Parathyroid adenoma (tissue), 2 donors: ENCODE data around the gene PIK3C2A.
A peak's percentile ranks its signal among the peaks of the same experiment; 100 is the strongest.

Experiments
- H2AFZ ChIP-seq: fragments of 300-600 bp; sonication (generic); one replicate; pipeline ENCODE4 v1.7.0; 2017; ENCODE audit warnings: antibody characterized with exemption, mild to moderate bottlenecking
- H3K27ac ChIP-seq: fragments of 300-600 bp; sonication (generic); one replicate; pipeline ENCODE4 v1.7.0; 2017
- H3K27me3 ChIP-seq: fragments of 300-600 bp; sonication (generic); one replicate; pipeline ENCODE4 v1.7.0; 2017; ENCODE audit warnings: low read length; ENCODE audit not compliant: control insufficient read depth, insufficient read depth
- H3K36me3 ChIP-seq: fragments of 300-600 bp; sonication (generic); one replicate; pipeline ENCODE4 v1.7.0; 2017; ENCODE audit warnings: low read length; ENCODE audit not compliant: control insufficient read depth, insufficient read depth
- H3K4me1 ChIP-seq: fragments of 300-600 bp; sonication (generic); one replicate; pipeline ENCODE4 v1.7.0; 2017; ENCODE audit warnings: control low read depth
- H3K4me2 ChIP-seq: fragments of 300-600 bp; sonication (generic); one replicate; pipeline ENCODE4 v1.7.0; 2017; ENCODE audit warnings: low read length
- H3K4me3 ChIP-seq: fragments of 300-600 bp; sonication (generic); one replicate; pipeline ENCODE4 v1.7.0; 2017; ENCODE audit warnings: low read depth, low read length
- H3K79me2 ChIP-seq: fragments of 300-600 bp; sonication (generic); one replicate; pipeline ENCODE4 v1.7.0; 2017; ENCODE audit warnings: control low read depth
- H3K9ac ChIP-seq: fragments of 300-600 bp; sonication (generic); one replicate; pipeline ENCODE4 v1.7.0; 2017; ENCODE audit warnings: mild to moderate bottlenecking
- H3K9me3 ChIP-seq: fragments of 300-600 bp; sonication (generic); one replicate; pipeline ENCODE4 v1.7.0; 2017; ENCODE audit warnings: low read length; ENCODE audit not compliant: control insufficient read depth
- TF ChIP-seq, protein P1 (sequence below): fragments of 300-600 bp; sonication (generic); IDR thresholded peaks from one replicate; pipeline ENCODE4 v1.7.0; 2017; ENCODE audit warnings: antibody characterized with exemption, mild to moderate bottlenecking
- donor health status: primary hyperparathyroidism.

The PIK3C2A gene

DNA sequence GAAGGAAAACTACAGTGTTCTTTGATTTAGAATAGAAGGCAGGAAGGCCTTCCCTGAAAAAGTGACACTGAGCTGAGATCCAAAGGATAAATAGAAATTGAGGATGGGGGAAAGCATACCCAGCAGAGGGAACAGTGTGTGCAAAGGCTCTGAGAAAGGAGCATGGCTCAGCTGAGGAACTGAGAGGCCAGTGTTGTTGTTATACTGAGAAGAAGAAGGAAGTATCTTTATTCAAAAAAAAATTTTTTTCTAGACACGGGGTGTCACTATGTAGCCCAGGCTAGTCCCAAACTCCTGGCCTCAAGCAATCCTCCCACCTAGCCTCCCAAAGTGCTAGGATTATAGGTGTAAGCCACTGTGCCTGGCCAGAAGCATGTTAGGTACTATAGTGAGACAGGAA is 3.5 kb upstream of the PIK3C2A start:
- Histone ChIP-seq H3K9me3 (no peaks in the 10 kb centered on the region), H3K36me3 (no peaks in the 10 kb centered on the region), H3K4me3 (no peak overlapping the region), H3K27me3 (no peaks in the 10 kb centered on the region), H3K4me1 (peaks cover 7% of the 10 kb centered on the region), H3K27ac (no peak overlapping the region), H3K79me2 (peaks cover 7% of the 10 kb centered on the region), H2AFZ (no peak overlapping the region), H3K9ac (no peak overlapping the region), H3K4me2 (no peak overlapping the region)
- TF ChIP-seq, protein P1, sequence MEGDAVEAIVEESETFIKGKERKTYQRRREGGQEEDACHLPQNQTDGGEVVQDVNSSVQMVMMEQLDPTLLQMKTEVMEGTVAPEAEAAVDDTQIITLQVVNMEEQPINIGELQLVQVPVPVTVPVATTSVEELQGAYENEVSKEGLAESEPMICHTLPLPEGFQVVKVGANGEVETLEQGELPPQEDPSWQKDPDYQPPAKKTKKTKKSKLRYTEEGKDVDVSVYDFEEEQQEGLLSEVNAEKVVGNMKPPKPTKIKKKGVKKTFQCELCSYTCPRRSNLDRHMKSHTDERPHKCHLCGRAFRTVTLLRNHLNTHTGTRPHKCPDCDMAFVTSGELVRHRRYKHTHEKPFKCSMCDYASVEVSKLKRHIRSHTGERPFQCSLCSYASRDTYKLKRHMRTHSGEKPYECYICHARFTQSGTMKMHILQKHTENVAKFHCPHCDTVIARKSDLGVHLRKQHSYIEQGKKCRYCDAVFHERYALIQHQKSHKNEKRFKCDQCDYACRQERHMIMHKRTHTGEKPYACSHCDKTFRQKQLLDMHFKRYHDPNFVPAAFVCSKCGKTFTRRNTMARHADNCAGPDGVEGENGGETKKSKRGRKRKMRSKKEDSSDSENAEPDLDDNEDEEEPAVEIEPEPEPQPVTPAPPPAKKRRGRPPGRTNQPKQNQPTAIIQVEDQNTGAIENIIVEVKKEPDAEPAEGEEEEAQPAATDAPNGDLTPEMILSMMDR, result no peak

DNA sequence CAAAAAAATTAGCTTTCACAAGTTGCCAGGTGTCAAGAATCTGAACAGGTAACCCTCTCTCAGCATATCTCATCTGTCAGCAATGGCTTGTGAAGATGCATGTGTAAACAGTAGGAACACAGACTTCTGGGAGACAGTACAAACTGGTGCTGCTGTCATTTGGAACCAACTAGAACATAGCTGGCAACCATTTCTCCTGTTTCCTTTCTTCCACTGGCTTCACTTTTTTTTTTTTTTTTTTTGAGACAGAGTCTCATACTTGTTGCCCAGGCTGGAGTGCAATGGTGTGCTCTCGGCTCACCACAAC is 2.1 kb upstream of the PIK3C2A start:
- no peak overlapping the region for H3K9ac ChIP-seq
- peak overlapping the region; percentile 88 for H3K4me3 ChIP-seq
- peaks cover 12% of the 10 kb centered on the region for H3K79me2 ChIP-seq
- H3K4me2 ChIP-seq, result peak overlapping the region; percentile 98
- H3K9me3 ChIP-seq, result no peaks in the 10 kb centered on the region
- no peak overlapping the region for H2AFZ ChIP-seq
- peak overlapping the region; percentile 95 for H3K27ac ChIP-seq
- no peaks in the 10 kb centered on the region for H3K36me3 ChIP-seq
- TF ChIP-seq, protein P1, result no peak
- H3K4me1 ChIP-seq, result peaks cover 7% of the 10 kb centered on the region
- no peaks in the 10 kb centered on the region for H3K27me3 ChIP-seq

DNA sequence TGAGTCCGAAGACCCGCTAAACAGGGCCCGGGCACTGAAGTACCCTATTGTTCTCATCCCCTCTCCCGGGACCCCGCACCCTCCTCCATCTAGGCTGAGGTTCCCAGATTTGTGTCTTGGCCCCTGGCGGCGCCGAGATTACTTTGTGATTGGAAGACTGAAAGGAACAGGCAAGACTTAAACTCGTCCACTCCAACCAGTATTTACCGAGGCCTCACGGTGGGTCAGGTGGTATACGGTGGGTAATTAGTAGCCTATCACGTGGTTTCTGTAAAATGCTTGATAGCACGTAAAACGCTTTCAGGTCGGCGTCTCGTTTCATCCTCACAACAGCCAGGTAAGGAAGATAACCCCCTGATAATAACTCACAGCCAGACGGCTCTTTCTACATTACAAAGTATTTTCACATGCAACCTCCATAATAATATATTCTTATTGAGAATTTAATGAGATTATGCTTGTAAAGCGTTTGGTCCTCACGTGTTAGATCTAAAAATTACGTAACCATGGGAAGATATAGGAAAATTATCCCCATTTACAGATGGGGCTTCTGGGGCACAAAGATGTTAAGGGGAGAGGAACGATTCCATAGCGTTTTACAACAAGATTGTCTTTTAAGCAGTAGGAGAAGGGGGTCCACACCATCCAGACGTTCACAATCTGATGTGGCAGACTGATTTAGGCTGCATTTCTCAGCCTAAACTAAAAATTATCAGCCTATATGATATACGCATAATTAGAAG is 642 bp upstream of the PIK3C2A start:
- no peaks in the 10 kb centered on the region for H3K9me3 ChIP-seq
- H3K4me2 ChIP-seq, result peak overlapping the region; percentile 98
- H2AFZ ChIP-seq, result peak overlapping the region; percentile 95
- peak overlapping the region; percentile 50 for H3K9ac ChIP-seq
- peaks cover 7% of the 10 kb centered on the region for H3K4me1 ChIP-seq
- peaks cover 17% of the 10 kb centered on the region for H3K79me2 ChIP-seq
- peak overlapping the region; percentile 88 for H3K4me3 ChIP-seq
- no peaks in the 10 kb centered on the region for H3K27me3 ChIP-seq
- TF ChIP-seq, protein P1, result no peak
- peak overlapping the region; percentile 95 for H3K27ac ChIP-seq
- H3K36me3 ChIP-seq, result no peaks in the 10 kb centered on the region

DNA sequence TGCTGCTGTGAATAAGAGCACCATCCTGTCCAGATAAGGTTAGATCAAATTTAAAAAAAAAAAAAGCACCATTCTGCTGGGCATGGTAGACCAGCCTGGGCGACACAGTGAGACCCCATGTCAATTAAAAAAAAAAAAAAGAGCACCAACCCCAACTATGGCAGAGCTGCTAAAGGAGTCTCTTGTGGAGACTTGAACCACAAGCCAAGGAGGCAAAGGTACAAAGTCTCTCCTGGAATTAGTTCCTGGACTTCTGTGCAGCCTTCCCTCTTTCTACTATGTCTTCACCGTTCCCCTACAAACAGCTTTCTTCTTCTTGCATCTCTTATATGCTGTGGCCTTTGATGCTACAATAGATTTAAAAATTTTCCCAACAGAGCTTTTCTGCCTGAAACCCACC is 1.3 kb downstream of the PIK3C2A start:
- Histone ChIP-seq H2AFZ (no peak overlapping the region), H3K9me3 (no peaks in the 10 kb centered on the region), H3K27ac (peak overlapping the region; percentile 95), H3K79me2 (peaks cover 17% of the 10 kb centered on the region), H3K4me1 (peaks cover 7% of the 10 kb centered on the region), H3K36me3 (no peaks in the 10 kb centered on the region), H3K9ac (no peak overlapping the region), H3K4me2 (peak overlapping the region; percentile 98), H3K27me3 (no peaks in the 10 kb centered on the region), H3K4me3 (peak overlapping the region; percentile 88)
- TF ChIP-seq, protein P1, result no peak

DNA sequence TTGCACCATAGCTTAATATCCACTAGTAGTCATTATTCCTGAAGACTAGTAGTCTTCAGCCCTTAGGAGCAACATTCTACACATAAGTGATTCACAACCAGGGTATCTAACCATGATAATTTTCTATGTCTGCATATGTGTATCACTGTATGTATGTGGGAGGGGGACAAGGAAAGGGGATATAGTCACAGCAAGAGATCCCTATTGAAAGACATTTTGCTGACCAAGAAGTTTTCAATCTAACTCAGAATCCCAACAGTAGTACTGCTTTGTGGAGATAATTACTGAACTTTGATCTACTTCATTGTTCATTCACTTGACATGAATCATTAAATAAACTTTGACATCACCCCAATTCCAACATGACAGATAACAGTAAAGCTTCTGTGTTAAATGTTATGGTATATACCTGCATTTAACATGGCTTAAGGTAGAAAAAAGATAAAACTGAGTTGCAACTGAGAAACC is 10.3 kb downstream of the PIK3C2A start:
- H3K36me3 ChIP-seq, result no peaks in the 10 kb centered on the region
- no peak overlapping the region for H3K4me2 ChIP-seq
- no peak overlapping the region for H3K4me3 ChIP-seq
- no peaks in the 10 kb centered on the region for H3K4me1 ChIP-seq
- no peak overlapping the region for H3K27ac ChIP-seq
- TF ChIP-seq, protein P1, result no peak
- H3K27me3 ChIP-seq, result no peaks in the 10 kb centered on the region
- H2AFZ ChIP-seq, result no peak overlapping the region
- peaks cover 8% of the 10 kb centered on the region for H3K79me2 ChIP-seq
- H3K9ac ChIP-seq, result no peak overlapping the region
- no peaks in the 10 kb centered on the region for H3K9me3 ChIP-seq
